Stimulated activated CD8-positive, alpha-beta memory T cell treated with anti-CD3 and anti-CD28 coated beads, Interleukin-7, amount 100 ng/mL, for 48 hours (primary cell): ENCODE measurements around the gene NPTX2.
"Not testable (repeated sequence)": the region's sequence is repeated elsewhere in the genome, so short reads cannot be mapped to it uniquely, and the experiment has no call there.

ENCODE experiments used
- DNase-seq, 2 donors: peaks; one replicate each; pipeline ENCODE4 v3.0.0-alpha.2; 2020; ENCODE audit warnings: low read depth in 1 of 2; ENCODE audit errors: extremely low read depth in 1 of 2

Gene NPTX2

GRCh38 chr7:98617051-98617959, at the start of gene NPTX2:
TSS of gene NPTX2 (plus strand) at chr7:98617285. CDS start at chr7:98617462, 177 bp downstream.
- no peak for DNase-seq

GRCh38 chr7:98567991-98568390, 49.1 kb upstream of the NPTX2 start:
- DNase-seq: no peak

- no peak for DNase-seq
Observed at GRCh38 chr7:98568891-98569290, 48.2 kb upstream of the NPTX2 start.

- no peak for DNase-seq
Observed at GRCh38 chr7:98569691-98570337, 47.3 kb upstream of the NPTX2 start.

- DNase-seq: no peak
Observed at GRCh38 chr7:98571006-98571405, 46.1 kb upstream of the NPTX2 start.

- DNase-seq: no peak
Observed at GRCh38 chr7:98571986-98572385, 45.1 kb upstream of the NPTX2 start.

GRCh38 chr7:98572716-98573115, 44.4 kb upstream of the NPTX2 start:
- not testable (repeated sequence) for DNase-seq

GRCh38 chr7:98573816-98574215, 43.3 kb upstream of the NPTX2 start:
- DNase-seq: no peak

- no peak for DNase-seq
Observed at GRCh38 chr7:98575878-98576277, 41.2 kb upstream of the NPTX2 start.

GRCh38 chr7:98584830-98585229, 32.3 kb upstream of the NPTX2 start:
- no peak for DNase-seq

GRCh38 chr7:98591926-98592325, 25.2 kb upstream of the NPTX2 start:
- no peak for DNase-seq

- DNase-seq: no peak
Observed at GRCh38 chr7:98594348-98594747, 22.7 kb upstream of the NPTX2 start.

- no peak for DNase-seq
Observed at GRCh38 chr7:98594787-98595186, 22.3 kb upstream of the NPTX2 start.

- DNase-seq: no peak
Observed at GRCh38 chr7:98598846-98599615, 18.1 kb upstream of the NPTX2 start.

- no peak for DNase-seq
Observed at GRCh38 chr7:98599886-98600285, 17.2 kb upstream of the NPTX2 start.

- DNase-seq: no peak
Observed at GRCh38 chr7:98602755-98603398, 14.2 kb upstream of the NPTX2 start.

GRCh38 chr7:98603399-98603788, 13.7 kb upstream of the NPTX2 start:
- no peak for DNase-seq

GRCh38 chr7:98613601-98614425, 3.3 kb upstream of the NPTX2 start:
- no peak for DNase-seq

GRCh38 chr7:98616381-98617050, 569 bp upstream of the NPTX2 start:
- DNase-seq: no peak
